ENCODE results near the gene JAKMIP3.

The JAKMIP3 gene

GRCh38 chr10:132102071-132102716 lies 36.4 kb downstream of the JAKMIP3 start:
- DNase-seq (ENCODE audit: extremely low spot score), result no peak
- POLR2A ChIA-PET, result no interaction called here
- CTCF ChIA-PET, result interaction anchor here (0.8 kb wide), 1 partner anchor 46 kb away, joined by 3 read pairs; no protein-coding TSS in a partner anchor
- no peak for TF ChIP-seq FOXM1 (IDR thresholded peaks at IDR 0.05; ENCODE audit: borderline replicate concordance)
- TF ChIP-seq BHLHE40 (IDR thresholded peaks at IDR 0.05; ENCODE audit: borderline replicate concordance), result no peak
- no peak for TF ChIP-seq ZNF384 (IDR thresholded peaks at IDR 0.05)
- no peak for TF ChIP-seq SUZ12 (IDR thresholded peaks at IDR 0.05)
- TF ChIP-seq ARNT (IDR thresholded peaks at IDR 0.05), result no peak
- TF ChIP-seq TARDBP (IDR thresholded peaks at IDR 0.05), result no peak
- no peak for TF ChIP-seq PKNOX1 (IDR thresholded peaks at IDR 0.05)
- TF ChIP-seq FOXK2 (IDR thresholded peaks at IDR 0.05), result no peak
- no peak for TF ChIP-seq L3MBTL2 (conservative IDR thresholded peaks at IDR 0.05)
- TF ChIP-seq ELF4 (IDR thresholded peaks at IDR 0.05), result no peak
- TF ChIP-seq FOXA1 (IDR thresholded peaks at IDR 0.05), result no peak
- no peak for TF ChIP-seq SP1 (IDR thresholded peaks at IDR 0.05)
- TF ChIP-seq LEF1 (IDR thresholded peaks at IDR 0.05; ENCODE audit: borderline replicate concordance), result no peak
- TF ChIP-seq HDGF (IDR thresholded peaks at IDR 0.05; ENCODE audit: borderline replicate concordance), result no peak
- no peak for TF ChIP-seq CTBP1 (IDR thresholded peaks at IDR 0.05; ENCODE audit: borderline replicate concordance)
- TF ChIP-seq NFRKB (IDR thresholded peaks at IDR 0.05), result no peak

GRCh38 chr10:132102717-132103110 lies 37.0 kb downstream of the JAKMIP3 start:
- TF ChIP-seq FOXK2 (IDR thresholded peaks at IDR 0.05) (no peak), SP1 (IDR thresholded peaks at IDR 0.05) (no peak), BHLHE40 (IDR thresholded peaks at IDR 0.05; ENCODE audit: borderline replicate concordance) (no peak)
- DNase-seq (ENCODE audit: extremely low spot score), result no peak
- CTCF ChIA-PET, result no interaction called here
- POLR2A ChIA-PET, result no interaction called here

- DNase-seq (ENCODE audit: extremely low spot score), result no peak
- TF ChIP-seq L3MBTL2 (conservative IDR thresholded peaks at IDR 0.05), result no peak
- TF ChIP-seq FOXA1 (IDR thresholded peaks at IDR 0.05), result no peak
- no peak for TF ChIP-seq TARDBP (IDR thresholded peaks at IDR 0.05)
- no peak for TF ChIP-seq SP1 (IDR thresholded peaks at IDR 0.05)
- no peak for TF ChIP-seq ZNF384 (IDR thresholded peaks at IDR 0.05)
- no peak for TF ChIP-seq FOXM1 (IDR thresholded peaks at IDR 0.05; ENCODE audit: borderline replicate concordance)
- TF ChIP-seq LEF1 (IDR thresholded peaks at IDR 0.05; ENCODE audit: borderline replicate concordance), result no peak
- CTCF ChIA-PET, result no interaction called here
- POLR2A ChIA-PET, result no interaction called here
Measured at GRCh38 chr10:132103116-132103910, 37.6 kb downstream of the JAKMIP3 start.

GRCh38 chr10:132104062-132104461 lies 38.3 kb downstream of the JAKMIP3 start:
- ChIA-PET CTCF (no interaction called here), POLR2A (no interaction called here)
- TF ChIP-seq ZNF384 (IDR thresholded peaks at IDR 0.05), result no peak
- DNase-seq (ENCODE audit: extremely low spot score), result no peak

- no peak for DNase-seq (ENCODE audit: extremely low spot score)
- CTCF ChIA-PET, result no interaction called here
- no peak for TF ChIP-seq SP1 (IDR thresholded peaks at IDR 0.05)
- no peak for TF ChIP-seq FOXK2 (IDR thresholded peaks at IDR 0.05)
- TF ChIP-seq FOXA1 (IDR thresholded peaks at IDR 0.05), result no peak
- TF ChIP-seq PKNOX1 (IDR thresholded peaks at IDR 0.05), result no peak
- no peak for TF ChIP-seq SUZ12 (IDR thresholded peaks at IDR 0.05)
- no peak for TF ChIP-seq HDGF (IDR thresholded peaks at IDR 0.05; ENCODE audit: borderline replicate concordance)
- TF ChIP-seq ZNF384 (IDR thresholded peaks at IDR 0.05), result no peak
- no peak for TF ChIP-seq TARDBP (IDR thresholded peaks at IDR 0.05)
- no peak for TF ChIP-seq L3MBTL2 (conservative IDR thresholded peaks at IDR 0.05)
- TF ChIP-seq FOXM1 (IDR thresholded peaks at IDR 0.05; ENCODE audit: borderline replicate concordance), result no peak
- TF ChIP-seq ELF4 (IDR thresholded peaks at IDR 0.05), result no peak
- no peak for TF ChIP-seq BHLHE40 (IDR thresholded peaks at IDR 0.05; ENCODE audit: borderline replicate concordance)
- no peak for TF ChIP-seq LEF1 (IDR thresholded peaks at IDR 0.05; ENCODE audit: borderline replicate concordance)
- no peak for TF ChIP-seq CTBP1 (IDR thresholded peaks at IDR 0.05; ENCODE audit: borderline replicate concordance)
- no peak for TF ChIP-seq ARNT (IDR thresholded peaks at IDR 0.05)
- TF ChIP-seq NFRKB (IDR thresholded peaks at IDR 0.05), result no peak
- POLR2A ChIA-PET, result no interaction called here
Measured at GRCh38 chr10:132104471-132105301, 38.9 kb downstream of the JAKMIP3 start.

- no peak for DNase-seq (ENCODE audit: extremely low spot score)
- POLR2A ChIA-PET, result no interaction called here
- no peak for TF ChIP-seq SUZ12 (IDR thresholded peaks at IDR 0.05)
- no peak for TF ChIP-seq ELF4 (IDR thresholded peaks at IDR 0.05)
- TF ChIP-seq FOXK2 (IDR thresholded peaks at IDR 0.05), result no peak
- CTCF ChIA-PET, result no interaction called here
Measured at GRCh38 chr10:132105302-132105995, 39.7 kb downstream of the JAKMIP3 start.

Data from HEK293T (cell line).